Superior temporal gyrus (tissue), 1 donor: ENCODE results near the gene UQCC2.

Source experiments
- DNase-seq: peaks from one replicate; pipeline ENCODE4 v3.0.0-alpha.2; 2016; ENCODE audit errors: extremely low spot score

Gene UQCC2

DNA sequence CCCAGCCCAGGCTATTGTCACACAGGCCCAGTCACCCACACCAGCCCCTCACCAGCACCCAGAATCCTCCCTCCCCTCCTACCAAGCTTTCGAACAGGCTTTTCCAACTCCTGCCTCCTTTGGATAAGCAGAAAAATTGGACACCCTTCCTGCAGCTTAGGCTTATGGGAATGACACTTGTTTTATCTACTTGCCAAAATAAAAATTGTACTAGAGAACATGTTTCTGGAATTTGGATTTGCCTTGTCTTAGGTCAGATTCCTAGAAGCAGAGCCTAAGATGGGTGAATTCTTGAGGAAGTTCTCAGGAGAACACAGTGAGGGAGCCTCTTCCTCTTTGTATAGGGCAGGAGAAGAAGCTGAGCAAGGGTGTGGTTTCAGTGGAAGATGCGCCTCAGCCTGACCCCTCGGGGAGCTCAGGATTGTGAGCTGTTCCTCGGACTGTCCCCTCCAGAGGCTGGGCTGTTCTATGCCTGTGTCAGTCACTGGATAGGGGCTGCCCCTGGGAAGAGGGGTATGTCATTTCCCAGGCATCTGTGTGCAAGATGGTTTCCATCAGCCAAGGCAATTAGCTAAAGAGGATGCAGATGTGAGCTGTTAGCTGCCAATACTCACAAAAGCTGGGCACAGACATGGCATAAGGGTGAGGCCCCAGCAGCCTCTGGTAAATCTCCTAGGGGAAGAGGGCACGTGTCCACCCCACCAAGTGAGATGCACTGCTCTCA lies 56.5 kb downstream of the UQCC2 start:
- no peak for DNase-seq

DNA sequence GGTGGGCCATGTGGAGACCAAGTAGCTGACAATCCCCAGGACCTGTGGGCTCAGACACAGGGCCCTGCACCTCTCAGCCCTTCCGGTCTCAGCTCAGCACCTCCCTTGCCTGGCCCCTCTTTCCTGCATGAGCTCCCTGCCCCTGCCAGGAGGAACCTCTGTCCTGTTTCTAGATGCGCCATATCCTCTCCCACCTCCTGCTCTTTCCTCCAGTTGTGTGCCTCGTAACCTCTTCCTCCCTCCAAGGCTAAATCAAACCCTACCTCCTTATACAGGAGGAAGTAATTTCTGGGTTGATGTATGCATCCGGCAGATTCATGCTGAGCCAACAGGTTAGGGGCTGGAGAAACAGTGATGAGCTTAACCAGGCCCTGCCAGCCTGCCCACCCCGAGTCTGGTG lies 59.5 kb downstream of the UQCC2 start:
- no peak for DNase-seq

DNA sequence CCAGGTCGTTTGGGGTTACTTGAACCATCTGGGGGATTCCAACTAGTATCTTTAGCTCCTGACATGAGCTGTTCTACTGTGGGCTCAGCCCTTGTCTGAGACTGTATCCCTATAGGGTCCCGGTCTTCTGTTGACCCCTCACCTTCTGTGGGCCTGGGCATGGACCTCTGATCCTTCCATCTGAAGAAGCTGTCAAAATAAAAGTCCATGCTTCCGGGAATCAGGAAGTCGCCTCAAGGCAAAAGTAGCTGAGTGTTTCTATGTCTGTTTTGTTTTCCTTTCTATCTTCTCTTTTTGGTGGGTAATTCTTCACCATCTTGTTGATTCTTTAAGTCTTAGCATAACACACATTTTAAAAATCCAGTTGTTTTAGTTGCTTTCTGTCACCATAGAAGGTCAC lies 60.1 kb downstream of the UQCC2 start:
- no peak for DNase-seq
